ENCODE measurements around the gene USP47. TPM values are rescaled to one million over a fixed set of nuclear protein-coding genes. Genes with fewer than 3 reads are reported as not detected.

The USP47 gene
- total RNA-seq, 1 experiment from 2014 or later, result 30.8 TPM

DNA sequence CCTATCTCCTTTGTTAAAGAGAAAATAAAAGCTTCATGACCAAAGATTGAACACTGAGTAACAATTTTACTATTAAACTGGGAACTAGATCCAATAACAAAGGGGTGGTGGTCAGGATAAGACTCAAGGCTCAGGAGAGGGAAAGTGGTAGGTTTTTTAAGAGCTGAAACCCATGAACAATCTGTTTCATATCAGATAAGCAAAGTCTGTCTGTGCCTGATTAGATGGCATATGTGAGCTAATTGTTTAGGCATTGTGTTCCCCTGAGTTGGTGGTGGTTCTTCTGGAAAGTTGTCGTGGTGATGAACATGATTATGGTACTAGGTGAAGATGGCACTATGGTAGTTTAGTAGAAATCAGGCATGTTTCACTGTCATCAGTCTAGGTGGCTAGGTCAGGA is 24.4 kb downstream of the USP47 start:
- no peak for DNase-seq (ENCODE audit: low read depth)

DNA sequence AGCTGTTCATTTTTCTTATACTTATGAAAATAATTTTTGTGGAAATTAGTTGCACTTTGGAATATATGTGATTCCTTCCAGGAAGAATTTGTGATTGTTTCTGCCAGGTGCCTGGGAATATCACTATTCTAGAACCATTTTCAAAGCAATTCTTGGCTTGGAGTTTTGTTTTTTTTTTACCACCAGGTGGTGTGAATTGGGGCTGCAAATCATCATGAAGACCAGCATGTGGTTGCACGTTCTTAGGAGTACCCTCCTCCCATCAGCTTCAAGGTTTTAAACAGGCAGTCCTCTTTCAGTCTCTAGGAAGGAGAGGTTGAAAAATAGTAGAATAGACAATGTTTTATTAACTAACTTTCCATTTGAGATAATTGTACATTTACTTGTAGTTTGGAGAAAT is 25.9 kb downstream of the USP47 start:
- no peak for DNase-seq (ENCODE audit: low read depth)

GRCh38 chr11:11871991-11872401 is 30.2 kb downstream of the USP47 start:
- DNase-seq (ENCODE audit: low read depth), result no peak

DNA sequence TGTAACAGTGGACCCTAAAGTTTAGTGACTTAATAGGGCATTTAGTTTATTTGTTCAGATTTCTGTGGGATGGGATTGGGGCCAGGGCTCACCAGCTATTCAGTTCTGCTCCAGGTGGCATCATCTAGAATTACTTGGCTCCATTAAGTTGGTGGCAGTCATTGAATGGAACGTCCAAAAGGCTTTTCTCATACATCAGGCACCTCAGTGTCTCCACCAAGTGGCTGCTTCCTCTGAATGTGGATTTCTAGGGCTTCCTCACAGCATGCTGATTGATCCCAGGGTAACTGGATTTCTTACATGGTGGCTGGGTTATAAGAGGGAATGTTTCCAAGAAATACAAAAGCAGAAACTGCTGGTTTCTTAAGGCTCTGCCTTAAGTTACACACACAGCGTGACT is 34.7 kb downstream of the USP47 start:
- no peak for DNase-seq (ENCODE audit: low read depth)

- DNase-seq (ENCODE audit: low read depth), result no peak
Measured at GRCh38 chr11:11880179-11880578, 38.4 kb downstream of the USP47 start.

DNA sequence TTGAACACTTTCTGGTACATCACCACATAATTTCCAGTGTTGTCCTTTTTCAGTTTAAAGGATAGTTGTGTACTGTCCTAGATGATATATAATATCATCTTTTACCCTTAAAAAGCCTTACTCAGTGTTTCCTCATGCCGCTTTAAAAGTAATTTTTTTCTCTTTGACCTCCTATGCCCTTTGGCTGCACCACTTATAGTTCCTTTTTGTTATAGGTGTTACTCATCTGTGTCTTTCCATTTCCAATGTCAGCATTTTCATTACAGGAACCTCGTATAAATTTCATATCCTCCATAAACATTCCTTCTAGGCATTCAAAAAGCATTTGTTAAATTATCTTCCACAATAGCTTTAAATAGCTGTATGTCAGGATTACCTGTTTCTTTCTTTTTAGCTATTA is 40.8 kb downstream of the USP47 start:
- no peak for DNase-seq (ENCODE audit: low read depth)

- no peak for DNase-seq (ENCODE audit: low read depth)
Measured at GRCh38 chr11:11884351-11884750, 42.6 kb downstream of the USP47 start.

DNA sequence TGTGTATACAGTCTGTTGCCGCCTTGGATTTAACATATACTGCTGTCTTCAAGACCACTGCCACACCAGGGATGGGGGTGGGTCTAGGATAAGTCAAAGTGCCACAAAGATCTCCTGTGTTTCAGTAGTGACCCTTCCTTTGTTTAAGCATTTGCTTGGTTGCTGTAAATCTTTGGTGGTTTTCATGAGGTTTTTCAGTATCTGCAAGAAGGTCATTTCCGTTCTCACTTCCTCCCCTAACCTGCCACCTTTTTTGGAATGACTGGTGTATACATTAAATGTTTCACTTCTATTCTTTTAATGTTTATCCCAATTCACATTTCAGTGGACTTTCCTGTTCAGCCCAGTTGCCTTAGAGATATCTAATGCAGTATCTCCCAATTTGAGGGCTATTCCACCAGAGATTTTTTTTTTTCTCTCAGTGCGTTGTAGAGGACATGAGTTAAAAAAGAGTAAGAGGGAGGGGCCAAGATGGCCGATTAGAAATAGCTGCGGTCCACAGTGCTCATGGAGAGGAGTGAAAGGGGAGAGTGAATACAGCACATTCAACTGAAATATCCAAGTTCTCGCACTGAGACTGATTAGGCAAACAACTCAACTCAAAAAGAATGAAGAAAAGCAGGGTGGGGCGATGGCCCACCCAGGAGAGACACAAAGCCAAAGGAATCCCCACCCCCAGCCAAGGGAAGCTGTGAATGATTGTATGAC is 43.2 kb downstream of the USP47 start:
- DNase-seq (ENCODE audit: low read depth), result no peak

DNA sequence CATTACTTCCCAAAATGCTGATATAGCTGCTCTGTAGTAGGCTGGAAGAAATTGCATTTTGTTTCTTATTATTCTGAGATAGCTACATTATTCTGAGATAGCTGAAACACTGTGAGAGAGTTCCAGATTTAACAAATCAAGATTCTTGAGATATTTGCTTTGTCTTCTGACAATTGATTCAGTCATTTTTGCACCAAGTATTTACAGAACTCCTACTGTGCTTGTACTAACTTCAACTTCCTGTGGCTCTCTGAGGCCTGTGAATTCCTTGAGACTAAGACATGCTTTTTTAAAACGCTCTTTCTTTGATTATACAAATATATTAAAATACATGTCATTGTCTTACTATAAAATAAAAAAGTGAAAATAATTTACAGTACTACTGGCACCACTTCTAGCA is 52.7 kb downstream of the USP47 start:
- DNase-seq (ENCODE audit: low read depth), result no peak

GRCh38 chr11:11895672-11896071 is 53.9 kb downstream of the USP47 start:
- no peak for DNase-seq (ENCODE audit: low read depth)

- DNase-seq (ENCODE audit: low read depth), result no peak
Measured at GRCh38 chr11:11898648-11899047, 56.9 kb downstream of the USP47 start.

GRCh38 chr11:11899401-11899800 is 57.6 kb downstream of the USP47 start:
- no peak for DNase-seq (ENCODE audit: low read depth)

DNA sequence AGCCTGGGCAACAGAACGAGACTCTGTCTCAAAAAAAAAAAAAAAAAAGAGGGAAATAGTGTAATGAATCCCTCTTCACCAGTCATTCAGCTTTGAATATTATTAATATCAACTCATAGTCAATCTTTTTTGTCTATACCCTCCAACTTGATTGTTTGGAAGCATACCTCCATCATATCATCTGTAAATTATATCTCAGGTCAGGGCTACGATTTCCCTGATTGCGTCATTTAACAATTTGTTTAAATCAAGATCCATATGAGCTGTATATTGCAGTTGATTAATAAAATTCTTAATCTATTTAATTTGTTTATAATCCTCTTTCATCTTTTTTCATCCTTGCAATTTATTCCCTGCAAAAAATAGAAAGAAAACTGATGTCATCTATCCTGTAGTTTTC is 60.2 kb downstream of the USP47 start:
- DNase-seq (ENCODE audit: low read depth), result no peak

GRCh38 chr11:11909727-11910126 is 68.0 kb downstream of the USP47 start:
- no peak for DNase-seq (ENCODE audit: low read depth)

- DNase-seq (ENCODE audit: low read depth), result no peak
Measured at GRCh38 chr11:11910541-11910940, 68.8 kb downstream of the USP47 start.

- no peak for DNase-seq (ENCODE audit: low read depth)
Measured at GRCh38 chr11:11913395-11913794, 71.6 kb downstream of the USP47 start.

- DNase-seq (ENCODE audit: low read depth), result no peak
Measured at GRCh38 chr11:11915625-11916024, 73.9 kb downstream of the USP47 start.

- DNase-seq (ENCODE audit: low read depth), result peak; percentile 84
Measured at GRCh38 chr11:11916981-11917399, 75.2 kb downstream of the USP47 start.

DNA sequence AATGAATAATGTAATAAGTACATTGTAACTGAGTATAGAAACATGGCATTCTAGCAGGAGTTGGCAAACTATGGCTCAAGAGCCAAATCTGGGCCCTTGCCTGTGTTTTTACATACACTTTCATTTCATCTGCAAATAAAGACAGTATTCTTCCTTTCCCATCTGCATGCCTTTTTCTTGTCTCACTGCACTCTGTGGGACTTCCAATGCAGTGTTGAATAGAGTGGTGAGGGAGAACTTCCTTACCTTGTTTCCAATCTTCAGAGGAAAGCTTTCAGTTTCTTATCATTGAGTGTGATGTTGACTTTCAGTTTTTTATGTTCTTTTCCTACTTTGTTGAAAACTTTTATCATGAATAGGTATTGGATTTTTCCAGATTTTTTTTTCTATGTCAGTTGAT is 82.1 kb downstream of the USP47 start:
- DNase-seq (ENCODE audit: low read depth), result no peak

DNA sequence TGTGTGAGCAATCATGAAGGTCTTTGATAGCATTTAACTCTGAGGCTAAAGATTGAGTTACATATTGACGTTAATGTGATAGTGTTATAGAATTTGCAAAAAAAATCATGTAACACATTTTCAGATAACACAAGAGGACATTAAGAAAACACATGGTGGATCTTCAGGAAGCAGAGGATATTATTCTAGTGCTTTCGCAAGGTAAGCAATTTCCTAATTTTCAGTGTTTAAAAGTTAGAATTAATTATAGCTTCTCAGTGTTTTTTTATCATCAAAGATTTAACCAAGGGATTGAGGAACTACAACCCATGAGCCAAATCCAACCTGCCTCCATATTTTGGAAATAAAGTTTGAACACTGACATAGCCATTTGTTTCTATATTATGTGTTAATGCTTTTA is 88.1 kb downstream of the USP47 start:
- no peak for DNase-seq (ENCODE audit: low read depth)

- DNase-seq (ENCODE audit: low read depth), result peak; percentile 74
Measured at GRCh38 chr11:11931461-11932055, 89.8 kb downstream of the USP47 start.

GRCh38 chr11:11935536-11935935 is 93.8 kb downstream of the USP47 start:
- no peak for DNase-seq (ENCODE audit: low read depth)

DNA sequence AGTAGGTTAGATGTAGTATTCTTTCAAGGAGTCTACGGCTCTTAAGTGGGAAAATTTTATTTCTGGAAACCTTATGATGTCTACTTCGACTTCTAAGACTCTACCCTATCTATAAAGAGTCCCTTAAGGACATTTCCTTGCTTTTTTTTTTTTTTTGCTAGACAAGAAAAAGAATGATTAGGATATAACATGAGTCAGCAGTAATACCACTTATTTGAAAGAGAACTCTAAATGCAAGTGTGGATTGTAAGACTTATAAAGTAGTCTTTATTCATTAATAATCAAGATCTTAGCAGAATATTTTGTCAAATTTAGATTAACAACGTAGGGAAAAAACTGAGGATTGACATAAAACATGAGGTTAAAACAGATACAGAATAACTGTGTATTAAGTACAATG is 95.7 kb downstream of the USP47 start:
- DNase-seq (ENCODE audit: low read depth), result no peak

Measured in HT1080 (cell line).